ENCODE measurements around the gene POT1.

The POT1 gene

GRCh38 chr7:124811341-124811740 is 118.3 kb downstream of the POT1 start:
- DNase-seq (ENCODE audit: low read depth in 4 of 4, low spot score in 1 of 4): no peak

- no peak for DNase-seq (ENCODE audit: low read depth in 4 of 4, low spot score in 1 of 4)
These were observed 119.0 kb downstream of the POT1 start for GRCh38 chr7:124810605-124811004.

GRCh38 chr7:124808206-124808605 is 121.4 kb downstream of the POT1 start:
- no peak for DNase-seq (ENCODE audit: low read depth in 4 of 4, low spot score in 1 of 4)

GRCh38 chr7:124801330-124801895 is 128.2 kb downstream of the POT1 start:
- no peak for DNase-seq (ENCODE audit: low read depth in 4 of 4, low spot score in 1 of 4)

- DNase-seq (ENCODE audit: low read depth in 4 of 4, low spot score in 1 of 4): no peak
These were observed 129.2 kb downstream of the POT1 start for GRCh38 chr7:124800386-124800785.

GRCh38 chr7:124799448-124799847 is 130.2 kb downstream of the POT1 start:
- DNase-seq (ENCODE audit: low read depth in 4 of 4, low spot score in 1 of 4): no peak

- DNase-seq (ENCODE audit: low read depth in 4 of 4, low spot score in 1 of 4): no peak
These were observed 132.9 kb downstream of the POT1 start for GRCh38 chr7:124796771-124797170.

GRCh38 chr7:124792696-124793095 is 136.9 kb downstream of the POT1 start:
- DNase-seq (ENCODE audit: low read depth in 4 of 4, low spot score in 1 of 4): no peak

- no peak for DNase-seq (ENCODE audit: low read depth in 4 of 4, low spot score in 1 of 4)
These were observed 137.6 kb downstream of the POT1 start for GRCh38 chr7:124792002-124792401.

- DNase-seq (ENCODE audit: low read depth in 4 of 4, low spot score in 1 of 4): no peak
These were observed 138.2 kb downstream of the POT1 start for GRCh38 chr7:124791426-124791825.

- DNase-seq (ENCODE audit: low read depth in 4 of 4, low spot score in 1 of 4): no peak
These were observed 139.0 kb downstream of the POT1 start for GRCh38 chr7:124790645-124791044.

- no peak for DNase-seq (ENCODE audit: low read depth in 4 of 4, low spot score in 1 of 4)
These were observed 143.6 kb downstream of the POT1 start for GRCh38 chr7:124785994-124786393.

- no peak for DNase-seq (ENCODE audit: low read depth in 4 of 4, low spot score in 1 of 4)
These were observed 144.5 kb downstream of the POT1 start for GRCh38 chr7:124784879-124785818.

- DNase-seq (ENCODE audit: low read depth in 4 of 4, low spot score in 1 of 4): no peak
These were observed 146.4 kb downstream of the POT1 start for GRCh38 chr7:124783271-124783670.

GRCh38 chr7:124781907-124782734 is 147.5 kb downstream of the POT1 start:
- no peak for DNase-seq (ENCODE audit: low read depth in 4 of 4, low spot score in 1 of 4)

- no peak for DNase-seq (ENCODE audit: low read depth in 4 of 4, low spot score in 1 of 4)
These were observed 148.2 kb downstream of the POT1 start for GRCh38 chr7:124781418-124781817.

- no peak for DNase-seq (ENCODE audit: low read depth in 4 of 4, low spot score in 1 of 4)
These were observed 149.0 kb downstream of the POT1 start for GRCh38 chr7:124780608-124781007.

- DNase-seq (ENCODE audit: low read depth in 4 of 4, low spot score in 1 of 4): no peak
These were observed 149.6 kb downstream of the POT1 start for GRCh38 chr7:124780056-124780455.

- DNase-seq (ENCODE audit: low read depth in 4 of 4, low spot score in 1 of 4): no peak
These were observed 150.0 kb downstream of the POT1 start for GRCh38 chr7:124779620-124780019.

GRCh38 chr7:124779194-124779593 is 150.4 kb downstream of the POT1 start:
- DNase-seq (ENCODE audit: low read depth in 4 of 4, low spot score in 1 of 4): no peak

GRCh38 chr7:124777268-124777667 is 152.4 kb downstream of the POT1 start:
- no peak for DNase-seq (ENCODE audit: low read depth in 4 of 4, low spot score in 1 of 4)

- DNase-seq (ENCODE audit: low read depth in 4 of 4, low spot score in 1 of 4): no peak
These were observed 153.5 kb downstream of the POT1 start for GRCh38 chr7:124776153-124776552.
